NB4 (cell line): ENCODE results near the gene ARL5C.

Source experiments
- CTCF ChIP-seq: IDR thresholded peaks from one replicate; pipeline ENCODE4 v1.5.1; 2012; ENCODE audit warnings: low read depth, low read length
- POLR2A ChIP-seq: IDR thresholded peaks from 2 replicates; pipeline ENCODE4 v1.6.1; 2011; ENCODE audit warnings: mild to moderate bottlenecking; ENCODE audit not compliant: insufficient read length; ENCODE audit errors: extremely low read depth

GRCh38 chr17:39213852-39214251 is 47.9 kb upstream of the ARL5C start:
- TF ChIP-seq CTCF (no peak), POLR2A (no peak)
